ENCODE results near the gene WNT16.

Gene WNT16

DNA sequence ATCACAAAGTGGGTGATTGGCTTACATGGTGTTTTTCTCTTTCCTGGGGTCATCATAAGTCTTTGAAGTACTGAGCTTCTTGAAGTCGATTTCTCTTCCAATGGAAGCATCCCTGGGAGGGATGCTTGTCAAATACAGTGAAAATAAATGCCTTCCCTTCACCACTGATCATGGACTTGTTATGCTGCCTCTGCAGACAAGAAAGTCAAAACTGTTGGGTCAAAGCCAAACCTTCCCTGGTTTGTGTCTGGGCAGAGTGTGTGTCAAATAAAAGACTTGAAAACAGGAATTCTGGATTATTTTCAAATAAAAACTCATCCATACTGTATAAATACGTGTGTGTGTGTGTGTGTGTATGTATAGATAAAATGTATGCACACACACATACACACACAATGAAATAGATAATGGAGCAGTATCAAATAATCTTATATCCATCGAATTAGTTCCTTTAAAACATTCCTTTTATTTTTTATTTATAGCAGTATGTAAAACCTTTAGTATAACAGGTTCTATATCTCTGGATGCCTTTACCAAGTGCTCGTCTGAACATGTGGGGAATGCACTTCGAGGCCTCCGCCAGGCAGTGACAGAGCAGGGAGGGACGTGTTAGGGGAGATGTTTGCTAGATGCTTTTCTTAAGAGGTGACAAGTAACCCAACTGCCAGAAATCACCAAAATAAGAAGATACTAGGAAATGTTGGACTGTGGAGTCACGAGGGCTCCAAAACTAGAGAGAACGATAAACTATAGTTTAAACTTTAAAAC lies 27.2 kb upstream of the WNT16 start:
- H3K27ac ChIP-seq (ENCODE audit: low read length) = no peak overlapping the region
- H3K4me1 ChIP-seq (ENCODE audit: low read length) = no peaks in the 10 kb centered on the region
- no peak overlapping the region for H3K4me3 ChIP-seq (ENCODE audit: low read length)
- no peaks in the 10 kb centered on the region for H3K9me3 ChIP-seq (replicated peaks; ENCODE audit: insufficient read depth, low read length)
- no peak for DNase-seq
- H2AFZ ChIP-seq (ENCODE audit: low read length) = no peak overlapping the region
- no peak overlapping the region for H3K4me2 ChIP-seq (ENCODE audit: low read depth, low read length)
- no peaks in the 10 kb centered on the region for H3F3A ChIP-seq (ENCODE audit: insufficient read depth, low read length)
- no peaks in the 10 kb centered on the region for H3K27me3 ChIP-seq (replicated peaks; ENCODE audit: insufficient read depth, low read length)
- TF ChIP-seq, protein P1, sequence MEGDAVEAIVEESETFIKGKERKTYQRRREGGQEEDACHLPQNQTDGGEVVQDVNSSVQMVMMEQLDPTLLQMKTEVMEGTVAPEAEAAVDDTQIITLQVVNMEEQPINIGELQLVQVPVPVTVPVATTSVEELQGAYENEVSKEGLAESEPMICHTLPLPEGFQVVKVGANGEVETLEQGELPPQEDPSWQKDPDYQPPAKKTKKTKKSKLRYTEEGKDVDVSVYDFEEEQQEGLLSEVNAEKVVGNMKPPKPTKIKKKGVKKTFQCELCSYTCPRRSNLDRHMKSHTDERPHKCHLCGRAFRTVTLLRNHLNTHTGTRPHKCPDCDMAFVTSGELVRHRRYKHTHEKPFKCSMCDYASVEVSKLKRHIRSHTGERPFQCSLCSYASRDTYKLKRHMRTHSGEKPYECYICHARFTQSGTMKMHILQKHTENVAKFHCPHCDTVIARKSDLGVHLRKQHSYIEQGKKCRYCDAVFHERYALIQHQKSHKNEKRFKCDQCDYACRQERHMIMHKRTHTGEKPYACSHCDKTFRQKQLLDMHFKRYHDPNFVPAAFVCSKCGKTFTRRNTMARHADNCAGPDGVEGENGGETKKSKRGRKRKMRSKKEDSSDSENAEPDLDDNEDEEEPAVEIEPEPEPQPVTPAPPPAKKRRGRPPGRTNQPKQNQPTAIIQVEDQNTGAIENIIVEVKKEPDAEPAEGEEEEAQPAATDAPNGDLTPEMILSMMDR (IDR thresholded peaks at IDR 0.05; ENCODE audit: low read length) = no peak
- TF ChIP-seq EZH2 (optimal IDR thresholded peaks at IDR 0.05; ENCODE audit: low read depth, low read length) (no peak), EZH2phosphoT487 (IDR thresholded peaks at IDR 0.05; ENCODE audit: low read length) (no peak)
- no peaks in the 10 kb centered on the region for H4K20me1 ChIP-seq (ENCODE audit: insufficient read depth, low read length)
- no peaks in the 10 kb centered on the region for H3K79me2 ChIP-seq (ENCODE audit: low read length)
- no peaks in the 10 kb centered on the region for H3K36me3 ChIP-seq (replicated peaks; ENCODE audit: insufficient read depth, low read length)
- H3K9me2 ChIP-seq (replicated peaks; ENCODE audit: insufficient read depth, low read length) = no peaks in the 10 kb centered on the region
- no peak overlapping the region for H3K9ac ChIP-seq (ENCODE audit: low read length)

DNA sequence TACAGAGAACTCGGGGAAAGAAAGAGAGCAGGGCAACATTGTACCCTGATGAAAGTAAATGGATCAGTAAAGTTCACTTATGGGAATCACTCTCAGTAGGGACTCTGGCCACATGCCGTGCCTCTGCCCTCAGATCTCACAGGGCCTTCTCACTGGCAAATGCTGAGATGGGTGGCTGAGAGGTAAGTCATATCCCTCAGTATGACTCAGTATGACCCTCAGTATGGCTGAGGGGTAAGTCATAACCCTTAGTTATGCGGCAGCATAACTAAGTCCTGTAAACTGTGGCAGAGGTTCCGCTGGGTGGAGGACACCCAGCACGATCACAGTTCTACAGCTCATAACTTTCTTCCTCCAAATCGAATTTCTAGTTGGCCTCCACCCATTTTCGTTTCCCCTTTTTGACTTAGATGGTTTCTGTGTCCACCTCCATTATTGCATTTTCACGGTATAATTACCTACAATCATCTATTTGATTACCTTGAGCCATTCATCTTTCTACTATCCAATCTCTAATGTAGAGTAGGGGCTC lies 26.5 kb upstream of the WNT16 start:
- Histone ChIP-seq H3K27me3 (replicated peaks; ENCODE audit: insufficient read depth, low read length) (no peaks in the 10 kb centered on the region), H3K27ac (ENCODE audit: low read length) (no peak overlapping the region), H3K9me2 (replicated peaks; ENCODE audit: insufficient read depth, low read length) (no peaks in the 10 kb centered on the region), H4K20me1 (ENCODE audit: insufficient read depth, low read length) (no peaks in the 10 kb centered on the region), H3K36me3 (replicated peaks; ENCODE audit: insufficient read depth, low read length) (no peaks in the 10 kb centered on the region), H3K4me3 (ENCODE audit: low read length) (no peak overlapping the region), H3K4me2 (ENCODE audit: low read depth, low read length) (no peak overlapping the region), H3K9me3 (replicated peaks; ENCODE audit: insufficient read depth, low read length) (no peaks in the 10 kb centered on the region), H3K79me2 (ENCODE audit: low read length) (no peaks in the 10 kb centered on the region), H3F3A (ENCODE audit: insufficient read depth, low read length) (no peaks in the 10 kb centered on the region), H2AFZ (ENCODE audit: low read length) (no peak overlapping the region), H3K4me1 (ENCODE audit: low read length) (no peaks in the 10 kb centered on the region), H3K9ac (ENCODE audit: low read length) (no peak overlapping the region)
- no peak for DNase-seq
- no peak for TF ChIP-seq EZH2 (optimal IDR thresholded peaks at IDR 0.05; ENCODE audit: low read depth, low read length)
- TF ChIP-seq, protein P1 (IDR thresholded peaks at IDR 0.05; ENCODE audit: low read length) = no peak
- no peak for TF ChIP-seq EZH2phosphoT487 (IDR thresholded peaks at IDR 0.05; ENCODE audit: low read length)

DNA sequence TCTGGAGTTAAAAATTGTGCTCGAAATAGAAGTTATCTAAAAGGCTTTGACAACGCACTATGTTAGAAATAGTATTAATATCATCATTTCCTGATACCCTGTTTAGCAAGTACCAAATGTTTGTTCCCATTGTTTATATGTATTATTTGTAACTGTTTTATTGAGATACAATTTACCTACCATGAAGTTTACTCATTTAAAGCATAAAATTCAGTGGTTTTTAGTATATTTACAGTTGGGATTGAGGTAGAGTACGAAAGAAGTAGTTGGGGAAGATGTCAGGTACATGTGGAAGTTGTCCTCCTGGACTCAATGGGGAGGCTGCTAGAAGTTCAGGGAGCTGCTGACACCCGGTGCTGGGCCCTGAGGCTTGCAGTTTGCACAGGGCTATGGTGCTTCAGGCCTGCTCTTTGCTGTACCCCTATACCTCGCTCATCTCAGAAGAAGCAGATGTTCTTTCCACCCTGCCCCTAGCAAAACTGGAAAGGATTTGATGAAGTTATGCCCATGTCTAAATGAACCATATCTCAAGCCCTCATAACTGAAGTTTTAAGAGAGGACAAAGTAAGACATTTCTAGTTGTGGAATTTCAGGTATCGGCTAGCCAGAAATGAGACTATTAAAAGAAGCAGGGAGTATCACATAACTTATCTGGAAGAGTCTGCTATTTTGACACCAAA lies 25.2 kb upstream of the WNT16 start:
- Histone ChIP-seq H3K9me3 (replicated peaks; ENCODE audit: insufficient read depth, low read length) (no peaks in the 10 kb centered on the region), H3F3A (ENCODE audit: insufficient read depth, low read length) (no peaks in the 10 kb centered on the region), H3K9ac (ENCODE audit: low read length) (no peak overlapping the region), H3K4me1 (ENCODE audit: low read length) (no peaks in the 10 kb centered on the region), H4K20me1 (ENCODE audit: insufficient read depth, low read length) (no peaks in the 10 kb centered on the region), H3K4me3 (ENCODE audit: low read length) (no peak overlapping the region), H3K4me2 (ENCODE audit: low read depth, low read length) (no peak overlapping the region), H3K36me3 (replicated peaks; ENCODE audit: insufficient read depth, low read length) (no peaks in the 10 kb centered on the region), H3K79me2 (ENCODE audit: low read length) (no peaks in the 10 kb centered on the region), H2AFZ (ENCODE audit: low read length) (no peak overlapping the region), H3K27me3 (replicated peaks; ENCODE audit: insufficient read depth, low read length) (no peaks in the 10 kb centered on the region), H3K27ac (ENCODE audit: low read length) (no peak overlapping the region), H3K9me2 (replicated peaks; ENCODE audit: insufficient read depth, low read length) (no peaks in the 10 kb centered on the region)
- no peak for DNase-seq
- no peak for TF ChIP-seq EZH2 (optimal IDR thresholded peaks at IDR 0.05; ENCODE audit: low read depth, low read length)
